Lower leg skin (tissue), 4 donors: ENCODE data around the gene ZNF853. TPM values are rescaled to one million over a fixed set of nuclear protein-coding genes. Genes with fewer than 3 reads are reported as not detected.

Experiments used
- DNase-seq, 2 donors: peaks; one replicate each; pipeline ENCODE4 v3.0.0-alpha.2; 2019; ENCODE audit warnings: low spot score in 2 of 2
- H3K4me3 ChIP-seq: fragments of 200-600 bp; sonication (generic); 2 replicates; pipeline ENCODE4 v1.5.1; 2017; ENCODE audit warnings: mild to moderate bottlenecking, low read depth; ENCODE audit not compliant: poor library complexity, severe bottlenecking
- CTCF ChIP-seq, 3 donors: fragments of 450-650 bp; IDR thresholded peaks; one replicate each; pipeline ENCODE4 v1.5.1; 2016; ENCODE audit warnings: antibody characterized with exemption in 3 of 3, mild to moderate bottlenecking in 3 of 3, moderate library complexity in 2 of 3
- POLR2A ChIP-seq, 2 donors: fragments of 450-650 bp; IDR thresholded peaks; one replicate each; pipeline ENCODE4 v1.6.1; 2016 to 2017; ENCODE audit warnings: antibody characterized with exemption in 2 of 2, mild to moderate bottlenecking in 1 of 2, moderate library complexity in 1 of 2
- WGBS, 2 donors: methylation state at CpG; one replicate each; pipeline ENCODE4 v1.1.5; 2018; 5-methylcytosine and 5-hydroxymethylcytosine counted together
- intact Hi-C: fragments of 100-400 bp; cut with DNase I; formaldehyde crosslinking; loops from one replicate; pipeline ENCODE4 v1.15.0; 2023; ENCODE audit warnings: low total_unique reads
- total RNA-seq, 4 donors: library from RNA; depleted of rRNA; stranded (reverse); fragments of >200 nt; gene quantifications; one replicate each; pipeline ENCODE4 v1.1.0, GENCODE V29; 2016

Gene ZNF853
- total RNA-seq = 1 to 10 TPM; 4.6 to 7.7 (median 5.9) TPM

- DNase-seq = no peak
- TF ChIP-seq CTCF (IDR thresholded peaks at IDR 0.05) (no peak), POLR2A (IDR thresholded peaks at IDR 0.05) (no peak)
- H3K4me3 ChIP-seq = peak within 1 kb of the TSS; percentile 44
- intact Hi-C loops = no loop called here
- 5 to 22% methylated on average over 5 to 33 of the region's 91 CpGs for WGBS, 2 donors
These were observed at the start of gene ZNF853 for GRCh38 chr7:6614953-6615722. Gene ZNF853 (plus strand): TSS chr7:6615610. CDS start chr7:6616175, 565 bp downstream.

GRCh38 chr7:6565655-6566054 lies 49.8 kb upstream of the ZNF853 start:
- intact Hi-C loops = no loop called here
- H3K4me3 ChIP-seq = no peak overlapping the region
- WGBS, 2 donors = 86 to 91% methylated on average over 4 of the region's 4 CpGs
- TF ChIP-seq POLR2A (IDR thresholded peaks at IDR 0.05) (no peak), CTCF (IDR thresholded peaks at IDR 0.05) (no peak)
- DNase-seq = no peak

DNA sequence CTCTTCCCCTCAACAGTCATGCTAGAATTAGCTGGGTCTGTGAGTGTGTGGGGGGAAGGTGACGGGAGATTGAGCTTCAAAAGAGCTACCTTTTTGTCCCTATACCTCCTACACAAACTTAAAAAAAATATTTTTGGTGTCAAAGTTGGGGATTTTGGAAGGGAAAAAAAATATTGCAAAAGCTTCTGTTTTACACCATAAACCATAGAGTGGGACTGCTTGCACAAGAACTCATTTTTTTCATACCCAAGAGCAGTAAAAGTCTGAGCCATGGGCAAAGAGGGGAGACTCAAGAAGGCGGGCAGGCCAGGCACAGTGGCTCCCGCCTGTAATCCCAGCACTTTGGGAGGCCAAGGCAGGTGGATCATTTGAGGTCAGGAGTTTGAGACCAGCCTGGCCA lies 47.5 kb upstream of the ZNF853 start:
- no peak for TF ChIP-seq POLR2A (IDR thresholded peaks at IDR 0.05)
- TF ChIP-seq CTCF (IDR thresholded peaks at IDR 0.05) = no peak
- WGBS, 2 donors = 81 to 89% methylated on average over 3 of the region's 3 CpGs
- intact Hi-C loops = no loop called here
- no peak for DNase-seq
- H3K4me3 ChIP-seq = no peak overlapping the region

DNA sequence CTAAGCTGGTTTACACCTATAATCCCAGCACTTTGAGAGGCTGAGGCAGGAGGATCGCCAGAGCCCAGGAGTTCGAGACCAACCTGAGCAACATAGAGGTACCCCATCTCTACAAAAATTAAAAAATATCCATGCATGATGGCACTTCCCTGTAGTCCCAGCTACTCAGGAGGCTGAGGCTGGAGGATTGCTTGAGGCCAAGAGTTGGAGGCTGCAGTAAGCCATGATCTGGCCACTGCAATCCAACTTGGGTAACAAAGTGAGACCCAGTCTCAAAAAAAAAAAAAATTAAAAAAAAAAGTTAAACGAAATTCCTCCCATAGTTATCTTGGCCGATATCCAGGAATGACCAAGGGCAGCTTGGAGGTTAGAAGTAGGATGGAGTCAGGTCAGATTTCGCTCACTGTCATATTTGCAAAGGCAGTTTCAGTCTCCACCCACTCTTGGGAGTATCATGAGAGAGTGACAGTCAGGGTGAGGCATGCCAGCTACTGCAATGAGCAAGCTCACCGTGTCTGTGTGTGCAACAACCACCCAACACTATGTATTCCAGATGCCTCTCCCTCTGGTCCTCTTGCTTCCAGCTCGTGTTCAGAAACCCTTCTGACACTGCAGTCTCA lies 44.1 kb upstream of the ZNF853 start:
- intact Hi-C loops = no loop called here
- no peak for TF ChIP-seq CTCF (IDR thresholded peaks at IDR 0.05)
- no peak for TF ChIP-seq POLR2A (IDR thresholded peaks at IDR 0.05)
- no peak for DNase-seq
- WGBS, 2 donors = 65 to 69% methylated on average over 7 of the region's 7 CpGs
- no peak overlapping the region for H3K4me3 ChIP-seq

GRCh38 chr7:6575281-6576023 lies 40.0 kb upstream of the ZNF853 start:
- no peak for DNase-seq
- intact Hi-C loops = no loop called here
- H3K4me3 ChIP-seq = no peak overlapping the region
- TF ChIP-seq POLR2A (IDR thresholded peaks at IDR 0.05) = no peak
- TF ChIP-seq CTCF (IDR thresholded peaks at IDR 0.05) = no peak
- 68% methylated on average over 9 of the region's 9 CpGs for WGBS, 2 donors
